NCI-H2081 (cell line): ENCODE measurements around the gene MARK4.
A peak's percentile ranks its signal among the peaks of the same experiment; 100 is the strongest.

Experiments used
- DNase-seq, 2 experiments: peaks; one replicate each; lab custom pipeline; 2025; lab: John Stamatoyannopoulos, UW

Gene MARK4

GRCh38 chr19:45340232-45340898, 89.3 kb downstream of the MARK4 start, which contains the start of gene KLC3:
Gene KLC3, plus strand, starts transcription at chr19:45340750. Its CDS starts 4,792 bp downstream, at chr19:45345542.
- peak in 1 of 2 experiments; percentile 38 for DNase-seq

- no peak for DNase-seq
Measured at GRCh38 chr19:45340899-45341453, 89.9 kb downstream of the MARK4 start.

GRCh38 chr19:45342911-45343310, 91.8 kb downstream of the MARK4 start:
- DNase-seq: no peak

GRCh38 chr19:45344621-45345505, 93.8 kb downstream of the MARK4 start:
- no peak for DNase-seq

GRCh38 chr19:45345506-45345860, 94.4 kb downstream of the MARK4 start:
- no peak for DNase-seq

GRCh38 chr19:45346449-45346848, 95.4 kb downstream of the MARK4 start:
- DNase-seq: no peak

GRCh38 chr19:45347570-45348366, 96.7 kb downstream of the MARK4 start:
- no peak for DNase-seq

GRCh38 chr19:45348367-45349125, 97.5 kb downstream of the MARK4 start:
- no peak for DNase-seq

- no peak for DNase-seq
Measured at GRCh38 chr19:45349126-45349415, 98.0 kb downstream of the MARK4 start.

- DNase-seq: no peak
Measured at GRCh38 chr19:45349430-45349941, 98.4 kb downstream of the MARK4 start.

GRCh38 chr19:45350477-45351058, 99.5 kb downstream of the MARK4 start:
- no peak for DNase-seq

GRCh38 chr19:45351401-45351952, 100.4 kb downstream of the MARK4 start:
- no peak for DNase-seq

- DNase-seq: no peak
Measured at GRCh38 chr19:45352062-45352461, 101.0 kb downstream of the MARK4 start.

GRCh38 chr19:45352471-45352870, 101.4 kb downstream of the MARK4 start:
- DNase-seq: no peak

- no peak for DNase-seq
Measured at GRCh38 chr19:45352914-45353796, 102.1 kb downstream of the MARK4 start.

- no peak for DNase-seq
Measured at GRCh38 chr19:45354241-45354842, 103.3 kb downstream of the MARK4 start.
